GM19099 (cell line): ENCODE data around the gene ABLIM1.

ENCODE experiments used
- POLR2A ChIP-seq: IDR thresholded peaks from 3 replicates; pipeline ENCODE4 v1.6.1; 2011; ENCODE audit warnings: low read depth; ENCODE audit not compliant: insufficient read length; ENCODE audit errors: extremely low read depth

Gene ABLIM1

GRCh38 chr10:114521255-114521654 lies 136.8 kb downstream of the ABLIM1 start:
- no peak for TF ChIP-seq POLR2A

GRCh38 chr10:114520453-114520852 lies 137.6 kb downstream of the ABLIM1 start:
- TF ChIP-seq POLR2A = no peak

GRCh38 chr10:114519756-114520293 lies 138.2 kb downstream of the ABLIM1 start:
- TF ChIP-seq POLR2A = no peak

- TF ChIP-seq POLR2A = no peak
Measured at GRCh38 chr10:114519306-114519669, 138.8 kb downstream of the ABLIM1 start.

GRCh38 chr10:114518401-114519305 lies 139.4 kb downstream of the ABLIM1 start:
- no peak for TF ChIP-seq POLR2A

GRCh38 chr10:114517368-114518250 lies 140.5 kb downstream of the ABLIM1 start:
- TF ChIP-seq POLR2A = no peak

- no peak for TF ChIP-seq POLR2A
Measured at GRCh38 chr10:114516356-114516755, 141.7 kb downstream of the ABLIM1 start.

- no peak for TF ChIP-seq POLR2A
Measured at GRCh38 chr10:114515298-114515914, 142.7 kb downstream of the ABLIM1 start.

GRCh38 chr10:114513381-114513792 lies 144.7 kb downstream of the ABLIM1 start:
- no peak for TF ChIP-seq POLR2A

- TF ChIP-seq POLR2A = no peak
Measured at GRCh38 chr10:114511881-114512280, 146.2 kb downstream of the ABLIM1 start.

GRCh38 chr10:114508376-114508775 lies 149.7 kb downstream of the ABLIM1 start:
- no peak for TF ChIP-seq POLR2A

- no peak for TF ChIP-seq POLR2A
Measured at GRCh38 chr10:114507449-114507848, 150.6 kb downstream of the ABLIM1 start.

- TF ChIP-seq POLR2A = no peak
Measured at GRCh38 chr10:114506871-114507385, 151.1 kb downstream of the ABLIM1 start.

GRCh38 chr10:114504769-114505579 lies 153.1 kb downstream of the ABLIM1 start:
- no peak for TF ChIP-seq POLR2A
